ENCODE results near the gene LZTS2.
"Not testable (repeated sequence)": the region's sequence is repeated elsewhere in the genome, so short reads cannot be mapped to it uniquely, and the experiment has no call there.

The LZTS2 gene

GRCh38 chr10:100970914-100971811 lies 28.4 kb upstream of the LZTS2 start:
- TF ChIP-seq, protein P1, sequence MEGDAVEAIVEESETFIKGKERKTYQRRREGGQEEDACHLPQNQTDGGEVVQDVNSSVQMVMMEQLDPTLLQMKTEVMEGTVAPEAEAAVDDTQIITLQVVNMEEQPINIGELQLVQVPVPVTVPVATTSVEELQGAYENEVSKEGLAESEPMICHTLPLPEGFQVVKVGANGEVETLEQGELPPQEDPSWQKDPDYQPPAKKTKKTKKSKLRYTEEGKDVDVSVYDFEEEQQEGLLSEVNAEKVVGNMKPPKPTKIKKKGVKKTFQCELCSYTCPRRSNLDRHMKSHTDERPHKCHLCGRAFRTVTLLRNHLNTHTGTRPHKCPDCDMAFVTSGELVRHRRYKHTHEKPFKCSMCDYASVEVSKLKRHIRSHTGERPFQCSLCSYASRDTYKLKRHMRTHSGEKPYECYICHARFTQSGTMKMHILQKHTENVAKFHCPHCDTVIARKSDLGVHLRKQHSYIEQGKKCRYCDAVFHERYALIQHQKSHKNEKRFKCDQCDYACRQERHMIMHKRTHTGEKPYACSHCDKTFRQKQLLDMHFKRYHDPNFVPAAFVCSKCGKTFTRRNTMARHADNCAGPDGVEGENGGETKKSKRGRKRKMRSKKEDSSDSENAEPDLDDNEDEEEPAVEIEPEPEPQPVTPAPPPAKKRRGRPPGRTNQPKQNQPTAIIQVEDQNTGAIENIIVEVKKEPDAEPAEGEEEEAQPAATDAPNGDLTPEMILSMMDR (IDR thresholded peaks at IDR 0.05; ENCODE audit: control insufficient read depth, insufficient read depth, low read depth, low read length, missing control alignments), result no peak
- no peak for DNase-seq (ENCODE audit: low read depth)
- no peak overlapping the region for H3K4me3 ChIP-seq (ENCODE audit: control insufficient read depth, low read depth, low read length)

DNA sequence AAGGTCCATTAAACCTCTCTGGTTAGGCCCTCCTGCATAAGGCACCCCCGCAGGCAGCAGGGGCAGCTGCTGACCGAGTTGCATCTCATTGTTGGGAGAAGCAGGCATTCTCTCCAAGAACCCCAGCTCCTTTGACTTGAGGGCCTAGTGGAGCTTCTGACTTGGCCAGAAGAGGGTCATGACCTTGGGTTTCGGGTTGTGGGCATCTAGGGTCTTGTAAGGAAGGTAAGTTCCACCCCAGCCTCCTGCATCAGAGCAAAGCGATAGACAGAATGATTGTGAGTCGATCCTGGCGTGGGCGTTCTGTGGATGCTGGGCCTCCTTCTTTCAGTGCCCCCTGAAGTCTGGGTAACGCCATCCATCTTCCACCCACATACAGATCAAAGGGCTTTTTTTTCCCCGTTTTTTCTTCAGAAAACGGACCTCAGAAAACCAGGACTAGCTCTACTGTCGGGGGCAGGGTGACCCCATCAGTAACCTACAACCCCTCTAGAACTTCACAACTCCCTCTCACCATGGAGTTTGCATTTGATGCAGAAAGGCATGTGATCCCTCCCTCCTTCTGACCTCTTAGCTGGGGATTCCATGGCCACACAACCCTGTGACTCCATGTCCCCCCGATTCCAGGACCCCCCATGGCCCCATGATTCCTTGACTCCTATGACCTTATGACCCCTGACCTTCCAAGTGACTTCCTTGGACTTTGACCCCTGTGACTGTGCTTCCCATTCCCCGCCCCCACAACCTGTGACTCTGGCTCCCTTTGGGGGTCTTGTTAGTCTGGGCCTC lies 27.3 kb upstream of the LZTS2 start:
- H3K4me3 ChIP-seq (ENCODE audit: control insufficient read depth, low read depth, low read length), result no peak overlapping the region
- no peak for DNase-seq (ENCODE audit: low read depth)
- TF ChIP-seq, protein P1 (IDR thresholded peaks at IDR 0.05; ENCODE audit: control insufficient read depth, insufficient read depth, low read depth, low read length, missing control alignments), result no peak

GRCh38 chr10:100972904-100973535 lies 26.6 kb upstream of the LZTS2 start:
- TF ChIP-seq, protein P1 (IDR thresholded peaks at IDR 0.05; ENCODE audit: control insufficient read depth, insufficient read depth, low read depth, low read length, missing control alignments), result no peak
- no peak for DNase-seq (ENCODE audit: low read depth)
- no peak overlapping the region for H3K4me3 ChIP-seq (ENCODE audit: control insufficient read depth, low read depth, low read length)

DNA sequence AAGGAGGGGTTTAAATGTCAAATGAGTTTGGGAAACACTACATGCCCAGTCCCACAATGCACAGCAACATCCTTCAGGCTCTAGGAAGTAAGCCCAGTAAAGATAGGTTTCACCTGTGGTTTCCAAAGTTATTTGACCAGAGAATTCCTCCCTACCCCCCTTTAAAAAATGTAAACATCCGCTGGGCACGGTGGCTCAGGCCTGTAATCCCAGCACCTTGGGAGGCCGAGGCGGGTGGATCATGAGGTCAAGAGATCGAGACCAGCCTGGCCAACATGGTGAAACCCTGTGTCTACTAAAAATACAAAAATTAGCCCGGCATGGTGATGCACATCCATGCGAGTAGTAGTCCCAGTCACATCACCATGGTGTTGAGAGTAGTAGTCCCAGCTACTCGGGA lies 24.2 kb upstream of the LZTS2 start:
- not testable (repeated sequence) for DNase-seq (ENCODE audit: low read depth); H3K4me3 ChIP-seq (ENCODE audit: control insufficient read depth, low read depth, low read length)

- TF ChIP-seq, protein P1 (IDR thresholded peaks at IDR 0.05; ENCODE audit: control insufficient read depth, insufficient read depth, low read depth, low read length, missing control alignments), result no peak
- H3K4me3 ChIP-seq (ENCODE audit: control insufficient read depth, low read depth, low read length), result no peak overlapping the region
- no peak for DNase-seq (ENCODE audit: low read depth)
Observed at GRCh38 chr10:100976906-100977305, 22.7 kb upstream of the LZTS2 start.

DNA sequence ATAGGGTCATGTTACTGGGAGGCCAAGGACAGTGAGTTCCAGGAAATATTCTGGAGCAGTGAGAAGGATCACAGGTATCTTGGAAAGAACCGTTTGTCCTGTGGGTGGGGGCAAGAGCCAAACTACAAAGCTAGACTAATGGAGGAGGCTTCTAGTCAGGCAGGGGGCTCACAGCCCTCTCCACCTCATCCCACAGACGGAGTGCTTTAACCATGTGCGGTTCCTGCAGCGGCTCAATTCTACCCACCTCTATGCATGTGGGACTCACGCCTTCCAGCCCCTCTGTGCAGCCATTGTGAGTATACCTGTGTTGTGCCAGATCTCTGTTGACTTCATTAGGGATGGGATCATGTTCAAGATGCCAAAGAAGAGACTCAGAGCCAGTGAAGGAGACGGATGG lies 22.2 kb upstream of the LZTS2 start:
- TF ChIP-seq, protein P1 (IDR thresholded peaks at IDR 0.05; ENCODE audit: control insufficient read depth, insufficient read depth, low read depth, low read length, missing control alignments), result no peak
- DNase-seq (ENCODE audit: low read depth), result no peak
- no peak overlapping the region for H3K4me3 ChIP-seq (ENCODE audit: control insufficient read depth, low read depth, low read length)

All from AG09309 (cell line).